ENCODE data around the gene PYGB.
"Not testable (repeated sequence)": the region's sequence is repeated elsewhere in the genome, so short reads cannot be mapped to it uniquely, and the experiment has no call there.

The PYGB gene

GRCh38 chr20:25296094-25297093 is 48.5 kb downstream of the PYGB start:
- DNase-seq = peak in 1 of 2 donors; percentile 16

GRCh38 chr20:25297141-25297905 is 49.4 kb downstream of the PYGB start:
- DNase-seq = no peak

GRCh38 chr20:25299806-25300205 is 51.9 kb downstream of the PYGB start:
- no peak for DNase-seq

DNA sequence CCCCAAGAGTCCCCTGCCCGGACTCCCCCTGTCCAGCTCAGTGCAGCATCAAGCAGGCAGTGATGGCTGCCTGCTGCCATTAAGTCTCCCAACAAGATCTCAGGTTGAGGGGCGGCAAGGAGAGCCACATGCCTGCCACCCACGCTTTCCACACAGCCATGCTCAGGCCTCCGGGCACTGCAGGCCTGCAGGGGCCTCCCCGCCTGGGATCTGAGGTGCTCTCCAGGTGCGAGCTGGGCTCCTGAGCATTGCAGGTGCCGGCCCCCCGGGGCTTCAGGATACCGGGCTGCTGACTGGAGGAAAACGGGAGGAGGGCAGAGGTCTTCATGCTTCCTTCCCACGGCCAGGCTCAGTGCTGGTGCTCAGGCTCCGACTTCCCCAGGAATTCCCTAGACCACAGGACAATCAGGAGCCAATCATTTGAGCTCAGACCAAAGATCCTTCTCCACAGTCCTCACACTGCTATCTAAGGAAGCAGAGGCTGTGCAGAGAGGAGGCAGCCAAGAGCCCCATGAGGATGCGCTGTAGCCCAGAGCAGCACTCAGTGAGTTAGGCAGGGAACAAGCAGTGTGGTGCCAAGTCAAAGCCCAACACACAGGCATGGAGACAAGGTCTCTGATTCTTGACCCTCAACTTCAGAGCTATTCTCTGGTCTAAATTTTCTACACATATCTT is 52.7 kb downstream of the PYGB start:
- DNase-seq = no peak

- no peak for DNase-seq
These were observed 53.6 kb downstream of the PYGB start for GRCh38 chr20:25301357-25301920.

GRCh38 chr20:25302596-25302995 is 54.7 kb downstream of the PYGB start:
- DNase-seq = no peak

- no peak for DNase-seq
These were observed 55.6 kb downstream of the PYGB start for GRCh38 chr20:25303292-25304024.

- no peak for DNase-seq
These were observed 56.2 kb downstream of the PYGB start for GRCh38 chr20:25304025-25304549.

DNA sequence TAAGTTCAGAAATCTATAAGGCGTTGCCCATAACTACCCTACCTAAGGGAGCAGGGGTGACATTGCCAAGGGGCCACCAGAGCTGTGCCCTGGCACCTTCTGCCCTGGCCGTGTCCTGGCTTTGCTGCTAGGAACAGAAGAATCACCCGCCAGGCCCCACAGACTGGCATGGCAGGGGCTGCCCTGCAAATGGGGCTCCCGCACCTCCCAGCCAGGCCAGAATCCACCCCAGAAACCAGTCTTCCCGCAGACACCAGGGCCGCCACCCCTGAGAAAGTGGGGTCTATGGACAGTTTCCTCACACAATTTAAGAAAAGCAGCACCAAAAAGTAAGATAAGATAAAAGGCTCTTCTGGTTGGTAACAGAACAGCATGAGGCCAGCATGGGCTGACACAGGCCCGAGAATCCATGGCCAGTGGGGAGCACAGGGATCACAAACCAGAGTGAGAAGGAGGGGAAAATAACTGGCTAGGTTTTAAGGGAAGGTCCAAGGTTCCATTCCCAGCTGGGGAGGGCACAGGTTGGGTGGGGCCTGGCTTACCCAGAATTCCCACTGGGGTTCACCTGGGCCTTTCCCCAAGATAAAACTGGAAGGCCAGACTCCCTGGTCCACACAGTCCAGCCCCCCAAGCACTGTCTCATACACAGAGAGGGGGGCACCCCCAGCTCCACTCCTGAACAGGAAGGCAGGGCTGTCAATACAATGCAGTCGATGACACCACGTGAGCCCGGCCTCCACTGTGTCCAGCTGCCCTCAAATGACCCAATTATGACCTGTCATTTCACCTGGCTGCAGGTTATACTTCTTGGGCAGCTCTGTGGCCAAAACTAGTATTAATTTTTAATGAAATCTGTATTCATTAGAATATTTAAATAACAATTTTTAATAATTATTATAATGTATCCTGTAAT is 59.4 kb downstream of the PYGB start:
- no peak for DNase-seq

- no peak for DNase-seq
These were observed 60.2 kb downstream of the PYGB start for GRCh38 chr20:25308083-25308491.

DNA sequence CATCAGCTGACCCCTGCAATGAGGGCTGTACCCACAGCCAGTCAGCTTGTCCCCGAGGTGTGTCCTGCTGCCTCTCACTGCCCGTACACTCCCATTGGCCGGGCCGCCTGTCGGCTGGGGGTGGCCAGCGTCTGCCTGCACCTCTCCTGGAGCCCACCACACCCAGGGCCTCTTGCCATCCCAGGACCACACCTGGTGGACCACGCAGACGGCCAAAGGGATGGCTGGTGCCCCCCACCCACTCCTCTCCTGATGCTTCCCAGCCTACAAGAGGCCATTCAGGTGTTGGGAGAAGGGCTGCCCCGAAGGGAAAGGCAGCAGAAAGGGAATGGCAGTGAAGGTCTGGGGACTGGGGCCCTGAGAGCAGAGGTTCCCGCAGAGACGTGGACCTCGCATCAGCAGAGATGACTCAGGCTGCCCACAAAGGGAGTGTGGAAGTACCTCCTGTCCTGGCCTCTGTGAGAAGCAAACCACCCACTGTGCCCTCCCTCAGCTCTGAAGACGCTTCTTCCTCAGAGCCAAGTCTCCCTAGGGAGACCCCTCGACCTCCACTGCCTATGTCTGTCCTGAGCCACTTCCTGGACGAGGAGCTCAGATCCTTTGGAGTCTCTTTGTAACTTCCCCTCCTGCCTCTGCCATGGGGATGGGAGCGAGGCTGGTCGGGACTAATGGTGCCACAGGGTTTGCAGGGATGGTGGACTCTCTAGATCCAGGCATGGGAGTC is 60.9 kb downstream of the PYGB start:
- DNase-seq = no peak

DNA sequence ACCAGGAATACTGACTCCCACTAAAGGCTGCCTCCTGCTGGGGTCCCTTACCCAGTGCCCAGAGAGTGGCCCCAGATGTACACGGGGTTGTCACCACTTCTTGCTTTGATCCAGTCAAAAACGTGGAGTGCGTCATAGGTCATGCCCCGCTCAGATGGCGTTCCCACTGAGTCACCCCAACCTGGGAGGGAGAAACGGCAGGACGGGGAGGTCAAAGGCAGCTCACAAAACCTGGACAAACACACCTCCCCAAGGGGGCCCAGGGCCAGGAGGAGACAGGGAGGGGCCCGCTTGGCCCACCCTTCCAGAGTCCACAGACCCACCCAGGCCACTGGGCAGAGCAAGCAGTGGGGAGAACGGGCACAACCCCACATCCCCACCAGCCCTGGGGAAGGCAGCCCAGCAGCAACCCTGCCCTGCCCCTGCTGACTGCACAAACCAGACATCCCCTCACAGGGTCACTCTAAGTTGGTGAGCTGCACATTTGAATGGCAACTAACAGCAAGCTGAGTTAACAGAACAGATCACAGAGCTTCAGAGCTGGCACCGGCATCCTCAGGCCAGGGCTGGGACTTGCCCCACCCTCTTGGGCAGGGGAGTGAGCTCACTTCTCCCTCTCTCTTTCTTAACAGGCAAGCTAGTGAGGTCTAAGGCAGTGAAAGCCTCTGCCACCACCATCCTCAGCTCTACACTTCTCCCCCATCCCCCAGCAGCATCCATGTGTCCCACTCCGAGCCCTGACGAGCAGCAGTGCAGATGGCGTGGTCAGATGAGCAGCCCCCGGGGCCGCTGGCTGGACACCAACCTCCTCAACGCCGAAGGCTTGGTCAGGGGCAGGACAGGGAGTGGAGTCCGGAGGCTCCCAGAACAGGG is 61.7 kb downstream of the PYGB start:
- no peak for DNase-seq

GRCh38 chr20:25310268-25310920 is 62.5 kb downstream of the PYGB start:
- DNase-seq = peak; percentile 37 to 47

GRCh38 chr20:25310921-25311728 is 63.2 kb downstream of the PYGB start:
- no peak for DNase-seq

- not testable (repeated sequence) for DNase-seq
These were observed 64.8 kb downstream of the PYGB start for GRCh38 chr20:25312716-25313115.

DNA sequence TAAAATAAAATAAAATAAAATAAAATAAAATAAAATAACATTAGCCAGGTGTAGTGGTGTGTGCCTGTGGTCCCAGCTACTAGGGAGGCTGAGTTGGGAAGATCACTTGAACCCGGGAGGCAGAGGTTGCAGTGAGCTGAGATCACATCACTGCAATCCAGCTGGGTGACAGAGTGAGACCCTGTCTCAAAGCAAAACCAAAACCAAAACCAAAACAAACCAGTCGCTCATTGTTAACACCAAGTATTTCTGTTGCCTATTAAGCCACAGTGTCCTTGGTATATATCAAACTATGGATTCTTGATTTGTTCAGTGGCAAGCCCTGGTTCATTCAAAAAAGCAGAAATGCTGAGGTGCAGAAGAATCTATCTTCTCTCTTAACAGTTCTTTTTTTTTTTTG is 65.7 kb downstream of the PYGB start:
- DNase-seq = no peak
